Epidermal melanocyte (primary cell): Measurements from ENCODE around the gene WDPCP.
"Not testable (repeated sequence)": the region's sequence is repeated elsewhere in the genome, so short reads cannot be mapped to it uniquely, and the experiment has no call there.

Source experiments
- DNase-seq: peaks from one replicate; pipeline ENCODE4 v3.0.0; 2011; ENCODE audit warnings: low spot score; ENCODE audit not compliant: insufficient read length

Gene WDPCP

DNA sequence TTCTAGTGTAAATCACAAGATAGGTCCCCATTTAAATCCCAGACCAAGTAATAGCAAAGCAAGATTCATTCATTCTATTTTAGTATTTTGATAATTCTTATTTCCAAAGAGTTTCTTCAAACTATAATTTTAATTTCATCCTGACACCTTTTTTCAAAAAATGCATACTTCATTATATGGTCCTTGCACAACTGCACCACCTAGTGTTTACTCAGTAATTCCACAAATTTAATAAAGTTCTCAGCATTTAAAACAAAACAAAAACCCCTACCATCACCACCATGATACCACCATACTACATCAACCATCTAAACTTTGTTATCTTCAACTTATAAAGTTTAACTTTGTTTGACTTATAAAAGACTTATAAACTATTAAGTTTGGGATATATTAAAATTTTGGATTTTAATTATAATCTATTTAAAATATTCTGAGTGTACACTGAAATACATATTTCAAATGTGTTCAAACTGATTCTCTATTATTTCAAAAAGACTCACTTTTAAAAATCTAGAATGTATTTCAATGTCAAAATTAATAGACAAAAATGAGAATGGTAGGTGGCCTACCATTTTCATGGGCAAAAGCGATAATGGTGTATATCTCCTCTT lies 44.2 kb downstream of the WDPCP start:
- DNase-seq: no peak

DNA sequence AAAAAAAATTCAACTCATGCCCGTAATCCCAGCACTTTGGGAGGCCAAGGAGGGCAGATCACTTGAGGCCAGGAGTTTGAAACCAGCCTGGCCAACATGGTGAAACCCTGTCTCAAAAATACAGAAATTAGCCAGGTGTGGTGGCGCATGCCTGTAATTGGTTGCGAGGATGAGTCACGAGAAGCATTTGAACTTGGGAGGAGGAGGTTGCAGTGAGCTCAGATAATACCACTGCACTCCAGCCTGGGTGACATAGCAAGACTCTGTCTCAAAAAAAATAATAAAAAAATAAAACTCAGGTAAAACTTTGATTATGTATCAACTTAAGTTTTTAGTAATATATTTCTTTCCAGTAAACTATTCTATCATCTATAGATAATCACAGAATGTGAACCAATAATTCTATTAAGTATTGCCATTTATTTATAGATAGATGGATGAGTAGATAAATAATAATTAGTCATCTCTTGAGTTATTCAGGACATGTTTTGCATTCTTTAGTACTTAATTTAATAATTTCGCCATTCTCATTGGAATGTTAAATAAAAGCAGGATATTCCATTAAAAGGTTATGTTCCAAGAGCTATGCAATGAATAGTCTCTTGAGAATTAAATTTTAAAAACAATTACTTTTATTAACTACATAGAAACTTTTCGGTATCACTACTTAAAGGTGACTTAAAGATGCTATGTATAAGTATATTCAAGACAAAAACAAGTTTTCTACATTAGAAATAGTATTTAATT lies 48.7 kb downstream of the WDPCP start:
- DNase-seq: no peak

DNA sequence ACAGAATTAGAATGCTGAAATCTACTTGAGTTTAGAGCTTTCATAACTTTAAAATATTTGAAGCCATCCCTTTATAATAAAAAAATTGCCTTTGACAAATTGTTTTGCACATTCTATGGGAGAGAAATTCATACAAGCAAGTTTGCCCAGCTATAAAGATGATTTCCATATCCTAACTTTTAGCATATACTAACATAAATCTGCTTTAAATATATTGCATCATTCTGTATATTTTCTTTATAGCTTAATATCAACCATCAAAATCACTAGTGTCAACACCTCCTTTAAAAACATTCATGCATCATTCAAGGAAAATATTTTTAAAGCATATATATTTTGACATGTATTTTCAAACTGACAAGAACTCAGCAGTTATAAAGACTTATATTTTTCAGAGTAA lies 49.9 kb downstream of the WDPCP start:
- DNase-seq: no peak

DNA sequence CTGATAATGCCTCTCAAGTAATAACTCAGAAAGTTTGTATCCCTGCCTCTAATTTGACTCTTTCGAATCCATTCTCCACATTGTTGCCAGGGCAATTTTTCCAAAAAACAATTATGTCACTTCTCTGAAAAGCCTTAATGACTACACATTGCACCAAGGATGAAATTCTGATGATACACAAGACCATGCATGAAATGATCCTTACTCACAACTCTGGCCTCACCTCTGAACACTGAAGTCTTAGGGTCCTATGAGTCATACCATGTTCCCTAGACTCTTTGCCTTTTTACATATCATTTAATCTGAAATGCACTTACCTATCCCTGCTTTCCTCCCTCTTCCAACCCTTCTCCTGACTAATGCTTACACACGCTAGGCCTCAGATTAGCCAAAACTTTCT lies 51.0 kb downstream of the WDPCP start:
- no peak for DNase-seq

DNA sequence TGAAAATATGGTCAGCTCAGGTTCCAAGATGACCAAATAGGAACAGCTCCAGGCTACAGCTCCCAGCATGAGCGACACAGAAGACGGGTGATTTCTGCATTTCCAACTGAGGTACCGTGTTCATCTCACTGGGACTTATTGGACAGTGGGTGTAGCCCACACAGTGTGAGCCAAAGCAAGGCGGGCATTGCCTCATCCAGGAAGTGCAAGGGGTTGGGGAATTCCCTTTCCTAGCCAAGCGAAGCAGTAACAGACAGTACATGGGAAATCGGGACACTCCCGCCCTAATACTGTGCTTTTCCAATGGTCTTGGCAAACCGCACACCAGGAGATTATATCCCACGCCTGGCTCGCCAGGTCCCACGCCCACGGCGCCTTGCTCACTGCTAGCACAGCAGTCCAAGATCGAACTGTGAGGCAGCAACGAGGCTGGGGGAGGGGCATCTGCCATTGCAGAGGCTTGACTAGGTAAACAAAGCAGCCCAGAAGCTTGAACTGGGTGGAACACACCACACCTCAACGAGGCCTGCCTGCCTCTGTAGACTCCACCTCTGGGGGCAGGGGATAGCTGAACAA lies 57.5 kb downstream of the WDPCP start:
- DNase-seq: no peak

DNA sequence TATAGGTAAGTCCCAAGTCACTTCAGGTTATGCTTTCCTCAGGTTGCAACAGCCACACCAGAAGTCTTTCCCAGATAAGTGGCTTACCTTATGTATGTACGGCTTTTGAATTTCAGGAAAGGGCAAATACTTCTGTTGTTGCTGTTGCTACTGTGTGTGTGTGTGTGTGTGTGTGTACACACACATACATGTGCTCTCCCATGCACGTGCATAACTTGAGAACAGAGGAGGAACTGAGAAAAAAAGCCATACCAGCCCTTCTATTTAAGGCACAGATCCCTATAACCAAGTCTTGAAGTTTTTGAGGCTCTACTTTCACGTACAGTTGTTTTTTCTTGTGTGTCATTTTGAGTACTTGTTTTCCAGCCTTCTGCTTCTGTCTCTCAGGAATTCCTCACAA lies 62.4 kb downstream of the WDPCP start:
- DNase-seq: no peak

DNA sequence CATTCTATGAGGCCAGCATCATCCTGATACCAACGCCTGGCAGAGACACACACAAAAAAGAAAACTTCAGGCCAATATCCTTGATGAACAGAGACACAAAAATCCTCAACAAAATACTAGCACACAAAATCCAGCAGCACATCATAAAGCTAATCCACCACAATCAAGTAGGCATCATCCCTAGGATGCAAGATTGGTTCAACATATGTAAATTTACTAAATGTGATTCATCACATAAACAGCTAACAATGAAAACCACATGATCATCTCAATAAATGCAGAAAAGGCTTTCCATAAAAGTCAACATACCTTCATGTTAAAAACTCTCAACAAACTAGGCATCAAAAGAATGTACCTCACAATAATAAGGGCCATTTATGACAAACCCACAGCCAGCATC lies 65.3 kb downstream of the WDPCP start:
- DNase-seq: no peak

DNA sequence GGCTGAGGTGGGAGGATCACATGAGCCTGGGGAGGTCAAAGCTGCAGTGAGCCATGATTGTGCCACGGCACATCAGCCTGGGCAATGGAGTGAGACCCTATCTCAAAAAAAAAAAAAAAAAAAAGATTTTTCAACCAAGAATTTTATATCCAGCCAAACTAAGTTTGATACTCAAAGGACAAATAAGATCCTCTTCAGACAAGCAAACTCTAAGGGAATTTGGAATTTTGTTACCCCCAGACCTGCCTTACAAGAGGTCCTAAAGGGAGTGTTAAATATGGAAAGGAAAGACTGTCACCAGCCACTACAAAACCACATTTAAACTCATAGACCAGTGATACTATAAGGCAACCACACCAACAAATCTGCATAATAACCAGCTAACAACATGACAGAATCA lies 67.5 kb downstream of the WDPCP start:
- DNase-seq: no peak

DNA sequence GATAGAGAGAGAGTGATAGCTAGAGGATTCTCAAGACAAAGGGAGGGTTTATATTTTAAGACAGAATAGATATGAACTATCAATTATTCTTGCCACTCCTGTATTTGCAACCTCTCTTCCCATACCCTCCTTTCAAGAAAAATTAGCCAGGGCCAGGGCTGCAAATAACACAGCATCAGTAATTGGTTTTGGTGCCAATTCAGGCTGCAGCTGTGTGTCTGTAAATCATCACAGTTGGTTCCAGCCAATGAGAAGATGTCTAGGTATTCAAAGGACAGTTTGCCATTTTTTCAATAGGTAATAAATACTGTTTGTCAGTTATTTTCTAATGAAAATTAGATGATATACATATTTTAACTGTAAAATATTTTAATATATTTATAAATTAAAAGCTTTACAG lies 73.5 kb downstream of the WDPCP start:
- no peak for DNase-seq

DNA sequence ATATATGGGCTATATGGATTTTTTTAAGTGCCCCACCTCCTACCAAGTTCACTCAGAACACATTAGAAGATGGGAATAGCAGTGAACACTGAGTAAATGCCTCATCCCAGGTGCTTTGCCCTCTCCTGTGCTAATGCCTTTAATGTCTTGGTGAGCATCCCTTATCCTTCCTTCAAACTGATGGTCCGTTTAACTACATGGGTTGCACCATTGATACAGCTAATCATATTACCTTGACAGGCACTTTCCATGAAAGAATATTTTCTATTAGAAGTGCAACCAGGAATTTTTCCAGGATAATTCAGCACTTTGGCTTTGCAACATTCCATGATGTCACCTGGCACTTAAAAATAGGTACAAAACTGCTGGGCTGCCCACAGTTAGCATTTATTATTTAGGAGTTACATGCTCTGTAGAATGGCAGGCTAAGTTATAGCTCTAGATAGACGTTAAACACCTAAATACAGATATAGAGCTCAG lies 74.0 kb downstream of the WDPCP start:
- DNase-seq: no peak

DNA sequence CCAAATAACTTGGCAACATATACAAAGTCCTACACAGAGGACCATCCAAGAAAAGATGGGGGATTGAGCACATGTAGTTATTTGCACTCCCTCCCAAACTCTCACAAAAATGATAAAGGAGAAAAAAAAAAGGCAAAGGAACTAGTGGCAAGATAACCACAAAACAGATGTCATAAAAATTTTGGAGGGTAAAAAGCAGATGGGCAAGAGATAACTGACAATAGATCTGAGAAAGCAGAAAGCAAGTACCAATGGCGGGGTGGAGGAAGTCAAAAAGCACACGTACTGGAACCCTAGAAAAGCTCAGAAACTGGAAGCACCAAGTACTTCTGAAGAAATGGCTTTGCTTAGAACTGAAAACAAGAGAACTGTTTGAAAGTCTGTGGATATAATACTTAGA lies 82.0 kb downstream of the WDPCP start:
- no peak for DNase-seq

DNA sequence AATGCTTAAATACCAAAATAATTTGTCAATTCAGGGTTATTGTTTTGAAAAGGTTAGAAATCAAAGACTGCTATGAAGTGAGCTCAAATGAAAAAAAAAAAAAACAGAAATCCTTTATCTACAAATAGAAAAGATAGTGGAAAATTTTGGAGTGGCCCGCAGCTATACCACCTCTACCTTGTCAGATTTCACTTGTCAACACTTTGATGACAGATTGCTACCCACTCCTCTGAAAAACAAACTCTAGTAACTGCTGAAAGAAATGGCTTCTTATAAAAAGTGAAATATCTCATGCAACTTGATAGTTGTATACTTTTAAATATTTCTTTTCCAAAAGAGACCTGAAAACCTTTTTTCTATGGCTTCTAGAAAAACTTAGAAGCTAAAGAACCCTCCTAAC lies 84.5 kb downstream of the WDPCP start:
- DNase-seq: no peak

DNA sequence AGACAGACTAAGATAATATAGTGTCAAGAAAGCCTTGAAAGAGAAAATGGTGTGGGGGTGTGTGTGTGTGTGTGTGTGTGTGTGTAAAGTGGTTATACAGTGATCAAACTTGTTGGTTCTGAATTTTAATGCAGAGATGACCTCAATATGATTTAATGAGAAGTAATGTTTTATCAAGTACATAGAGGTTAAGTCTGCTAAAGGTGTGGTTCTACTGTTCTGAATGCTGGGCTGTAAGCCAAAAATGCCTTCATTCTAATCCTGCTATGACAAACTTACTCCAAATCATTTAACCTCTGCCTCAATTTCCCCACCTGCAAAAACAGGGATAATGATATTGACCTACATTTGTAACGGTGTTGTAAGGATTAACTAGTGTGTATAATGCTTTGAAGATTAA lies 87.9 kb downstream of the WDPCP start:
- no peak for DNase-seq

DNA sequence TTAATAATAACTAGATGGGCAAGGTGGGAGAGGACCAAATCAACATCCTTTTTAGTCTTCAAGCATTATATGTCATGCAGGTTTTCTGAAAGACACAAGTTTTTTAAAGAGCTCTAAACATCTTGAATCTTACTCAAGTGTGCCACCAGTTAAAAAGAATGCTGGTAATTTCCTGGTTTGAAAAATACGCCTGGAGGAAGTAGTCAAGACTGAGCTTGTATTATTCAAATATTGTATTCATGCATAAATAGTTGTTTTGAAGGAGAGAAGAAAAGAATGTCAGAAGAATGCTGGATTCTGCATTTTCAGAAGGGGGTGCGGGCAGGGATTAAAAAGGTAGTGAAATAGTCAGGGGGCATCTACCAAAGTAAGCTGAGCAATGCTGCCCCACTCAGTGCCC lies 90.7 kb downstream of the WDPCP start:
- DNase-seq: no peak

DNA sequence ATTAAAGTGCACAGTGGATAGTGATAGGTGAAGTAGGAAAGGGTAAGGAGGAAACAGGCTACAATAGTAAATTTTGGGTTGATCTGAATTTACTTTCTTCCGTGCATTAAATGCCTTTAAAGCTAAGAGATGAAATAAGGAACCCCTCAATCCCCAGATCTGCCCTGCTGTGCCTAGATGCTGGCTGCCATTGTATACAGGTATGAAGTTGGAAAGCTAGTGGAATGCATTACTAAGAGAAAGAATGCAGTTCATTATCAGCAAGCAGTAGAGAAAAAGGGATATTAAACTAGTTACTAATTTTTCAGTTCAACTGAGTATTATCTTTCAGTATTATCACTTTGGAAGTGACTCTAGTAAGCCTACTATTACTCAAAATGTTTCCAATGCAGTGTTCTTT lies 93.3 kb downstream of the WDPCP start:
- DNase-seq: no peak

DNA sequence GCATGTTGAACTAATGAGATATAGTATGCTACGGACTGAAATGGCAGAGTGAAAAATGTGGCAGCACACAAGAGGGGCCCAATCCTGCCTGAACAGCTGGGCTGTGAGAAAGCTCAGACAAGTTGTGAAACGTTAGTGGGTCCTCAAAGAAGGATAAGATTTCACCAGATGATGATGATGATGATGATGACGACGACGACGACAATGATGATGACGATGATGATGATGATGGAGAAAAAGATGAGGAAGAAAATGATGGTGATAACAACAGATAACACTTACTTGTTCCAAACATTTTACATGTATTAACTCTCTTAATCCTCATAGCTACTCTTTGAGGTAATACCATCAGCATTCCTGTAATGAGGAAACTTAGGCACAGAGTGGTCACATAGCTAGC lies 94.2 kb downstream of the WDPCP start:
- no peak for DNase-seq

DNA sequence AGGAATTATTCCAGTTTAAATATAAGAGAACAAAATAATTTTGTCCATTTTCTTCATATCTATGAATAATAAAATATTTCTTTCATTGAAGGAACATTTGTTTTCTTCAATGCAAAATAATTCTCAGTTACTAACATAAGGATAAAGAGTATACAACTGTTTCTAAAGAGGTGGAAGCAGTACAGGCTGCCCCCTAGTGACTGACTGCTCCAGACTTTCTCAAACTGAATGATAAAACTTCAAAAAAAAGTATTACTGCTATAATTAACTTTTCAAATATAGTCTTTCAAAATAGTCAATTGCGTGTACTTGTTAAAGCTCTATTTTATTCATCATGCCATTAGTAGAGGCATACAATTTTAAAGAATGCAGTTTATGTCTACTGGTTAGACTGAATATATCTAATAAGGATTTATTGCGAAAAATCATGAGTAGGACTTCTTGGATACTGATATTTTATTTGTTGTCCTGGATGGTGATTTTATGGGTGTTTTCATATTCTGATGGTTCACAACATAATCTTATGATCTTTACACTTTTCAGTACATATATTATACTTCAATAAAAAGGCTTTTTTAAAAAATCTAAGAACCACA lies 100.1 kb downstream of the WDPCP start:
- no peak for DNase-seq

DNA sequence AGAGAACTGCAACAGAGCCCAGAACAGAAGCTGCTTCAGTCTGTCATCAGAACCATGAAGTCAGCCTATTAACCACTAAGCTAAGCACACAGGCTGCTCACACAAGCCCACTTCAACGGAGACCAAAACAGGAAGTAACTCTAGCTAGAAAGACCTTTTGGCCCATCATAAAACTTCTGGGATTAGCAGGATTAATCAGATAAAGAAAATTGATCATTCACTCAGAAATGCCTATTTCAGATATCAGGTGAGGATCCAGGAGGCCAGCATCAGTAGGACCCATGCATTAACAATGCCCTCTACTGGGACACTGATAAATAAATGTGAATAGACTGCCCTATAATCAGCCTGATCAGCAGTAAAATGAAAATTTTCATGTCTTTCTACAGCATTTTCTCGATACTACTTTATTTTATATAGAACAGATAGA lies 101.4 kb downstream of the WDPCP start:
- no peak for DNase-seq

DNA sequence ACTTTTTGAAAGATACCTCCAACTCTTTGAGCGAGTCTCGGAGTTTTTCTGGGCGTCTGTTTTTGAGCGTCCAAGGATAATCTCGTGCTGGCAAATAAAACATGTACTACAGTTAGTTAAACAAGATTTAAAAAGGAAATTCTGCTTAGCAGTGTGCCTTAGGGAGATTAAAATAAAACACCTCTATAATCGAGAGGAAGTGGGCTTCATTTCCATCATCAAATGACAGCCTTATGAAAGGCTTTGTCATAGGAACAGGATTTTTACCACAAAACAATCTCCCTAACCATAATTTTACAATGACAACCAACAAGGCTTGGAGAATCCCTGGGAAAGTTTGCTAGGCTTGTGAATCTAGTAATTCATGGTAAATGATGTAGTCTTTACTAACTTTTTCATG lies 103.4 kb downstream of the WDPCP start:
- no peak for DNase-seq

DNA sequence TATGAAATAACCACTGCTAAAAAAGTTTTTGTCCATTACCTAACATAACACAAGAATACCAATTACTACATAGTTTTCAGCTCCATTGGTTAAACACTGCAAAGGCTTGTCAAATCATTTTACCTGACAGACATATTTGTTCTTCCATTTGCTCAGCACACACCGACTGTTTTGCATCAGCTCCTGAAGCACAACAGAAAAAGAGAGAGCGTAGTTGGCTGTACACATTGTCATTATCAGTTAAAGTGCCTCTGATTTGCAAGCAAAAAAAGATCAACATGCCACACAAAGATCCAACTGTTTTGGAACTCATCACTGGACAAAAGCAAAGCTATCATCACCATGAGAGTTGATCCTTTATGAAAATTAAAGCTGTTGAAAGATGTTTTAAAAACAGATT lies 103.8 kb downstream of the WDPCP start:
- no peak for DNase-seq

DNA sequence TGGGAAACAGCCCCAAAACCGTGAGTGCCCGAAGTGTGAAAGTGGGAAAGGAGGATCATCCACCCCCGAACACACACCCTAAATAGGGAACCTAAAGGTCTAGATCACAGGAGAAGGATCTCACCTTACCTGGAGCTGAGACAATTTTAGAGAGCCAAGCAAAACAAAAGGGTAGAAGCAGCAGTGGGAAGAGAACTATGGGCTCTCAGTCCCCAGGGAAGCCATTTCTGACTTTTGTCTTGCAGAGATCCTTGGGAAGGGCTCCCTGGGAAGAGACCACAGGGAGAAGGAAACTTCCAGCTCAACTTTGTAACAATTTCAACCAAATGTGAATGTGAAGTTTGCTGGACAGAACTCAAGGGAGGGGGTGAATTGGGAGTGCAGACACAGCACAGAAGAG lies 110.6 kb downstream of the WDPCP start:
- DNase-seq: no peak

DNA sequence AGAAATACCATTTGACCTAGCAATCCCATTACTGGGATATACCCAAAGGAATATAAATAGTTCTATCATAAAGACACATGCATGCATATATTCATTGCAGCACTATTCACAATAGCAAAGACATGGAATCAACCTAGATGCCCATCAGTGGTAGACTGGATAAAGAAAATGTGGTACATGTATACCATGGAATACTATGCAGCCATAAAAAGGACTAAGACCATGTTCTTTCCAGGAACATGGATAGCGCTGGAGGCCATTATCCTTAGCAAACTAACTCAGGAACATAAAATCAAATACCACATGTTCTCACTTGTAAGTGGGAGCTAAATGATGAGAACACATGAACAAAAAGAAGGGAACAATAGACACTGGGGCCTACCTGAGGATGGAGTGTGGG lies 119.0 kb downstream of the WDPCP start:
- not testable (repeated sequence) for DNase-seq

DNA sequence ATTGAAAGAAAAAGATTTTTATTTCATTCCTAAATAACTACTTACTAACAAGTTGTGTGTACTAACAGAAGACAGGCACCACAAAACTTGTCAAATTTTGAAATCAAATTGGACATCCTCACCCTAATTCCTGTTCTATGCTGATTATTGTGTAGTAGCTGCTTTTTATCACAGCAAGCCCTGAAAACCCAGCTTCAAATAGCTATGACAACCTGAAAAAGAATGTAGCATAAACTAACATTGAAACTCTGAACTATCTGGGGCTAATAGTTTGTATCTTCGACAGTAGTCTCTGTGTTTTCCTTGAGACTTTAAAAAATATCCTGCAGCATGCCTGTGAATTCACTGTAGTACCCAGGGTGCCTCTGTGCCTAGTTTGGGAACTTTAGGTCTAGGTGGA lies 122.6 kb downstream of the WDPCP start:
- DNase-seq: no peak
